Activated CD4-positive, alpha-beta T cell treated with anti-CD3 and anti-CD28 coated beads for 1 hour (primary cell): ENCODE results near the gene RNF115.
"Not testable (repeated sequence)": the region's sequence is repeated elsewhere in the genome, so short reads cannot be mapped to it uniquely, and the experiment has no call there.

ENCODE experiments used
- DNase-seq: peaks from one replicate; pipeline ENCODE4 v3.0.0-alpha.2; 2020

Gene RNF115

GRCh38 chr1:145826030-145826429 is 2.1 kb upstream of the RNF115 start:
- DNase-seq, result no peak

GRCh38 chr1:145824499-145824842 is 576 bp upstream of the RNF115 start:
- no peak for DNase-seq

- DNase-seq, result not testable (repeated sequence)
Observed at GRCh38 chr1:145822779-145823331, 1.0 kb downstream of the RNF115 start.

GRCh38 chr1:145818095-145818494 is 5.8 kb downstream of the RNF115 start:
- DNase-seq, result not testable (repeated sequence)

- not testable (repeated sequence) for DNase-seq
Observed at GRCh38 chr1:145812977-145813810, 10.7 kb downstream of the RNF115 start.

- no peak for DNase-seq
Observed at GRCh38 chr1:145806844-145807243, 17.1 kb downstream of the RNF115 start.

- DNase-seq, result no peak
Observed at GRCh38 chr1:145806408-145806807, 17.5 kb downstream of the RNF115 start.

GRCh38 chr1:145805057-145805456 is 18.8 kb downstream of the RNF115 start:
- no peak for DNase-seq

- no peak for DNase-seq
Observed at GRCh38 chr1:145804235-145805045, 19.5 kb downstream of the RNF115 start.

- no peak for DNase-seq
Observed at GRCh38 chr1:145799806-145800205, 24.1 kb downstream of the RNF115 start.

GRCh38 chr1:145796753-145797152 is 27.1 kb downstream of the RNF115 start:
- DNase-seq, result no peak

GRCh38 chr1:145795257-145795881 is 28.5 kb downstream of the RNF115 start:
- no peak for DNase-seq

- no peak for DNase-seq
Observed at GRCh38 chr1:145792484-145792883, 31.4 kb downstream of the RNF115 start.

- DNase-seq, result not testable (repeated sequence)
Observed at GRCh38 chr1:145791860-145792259, 32.0 kb downstream of the RNF115 start.

GRCh38 chr1:145788580-145788979 is 35.3 kb downstream of the RNF115 start:
- no peak for DNase-seq

GRCh38 chr1:145786271-145786670 is 37.6 kb downstream of the RNF115 start:
- no peak for DNase-seq

- no peak for DNase-seq
Observed at GRCh38 chr1:145785547-145785946, 38.3 kb downstream of the RNF115 start.

GRCh38 chr1:145784409-145784808 is 39.5 kb downstream of the RNF115 start:
- DNase-seq, result no peak

GRCh38 chr1:145782272-145783099 is 41.4 kb downstream of the RNF115 start:
- DNase-seq, result no peak

GRCh38 chr1:145778146-145778540 is 45.8 kb downstream of the RNF115 start:
- no peak for DNase-seq

- DNase-seq, result no peak
Observed at GRCh38 chr1:145777357-145778145, 46.3 kb downstream of the RNF115 start.

- no peak for DNase-seq
Observed at GRCh38 chr1:145773423-145773822, 50.5 kb downstream of the RNF115 start.
